Measurements from ENCODE around the gene ACAN. TPM values are rescaled to one million over a fixed set of nuclear protein-coding genes. Genes with fewer than 3 reads are reported as not detected.

ACAN gene
- total RNA-seq, 1 donor from 2014 or later, result 1.4 TPM

DNA sequence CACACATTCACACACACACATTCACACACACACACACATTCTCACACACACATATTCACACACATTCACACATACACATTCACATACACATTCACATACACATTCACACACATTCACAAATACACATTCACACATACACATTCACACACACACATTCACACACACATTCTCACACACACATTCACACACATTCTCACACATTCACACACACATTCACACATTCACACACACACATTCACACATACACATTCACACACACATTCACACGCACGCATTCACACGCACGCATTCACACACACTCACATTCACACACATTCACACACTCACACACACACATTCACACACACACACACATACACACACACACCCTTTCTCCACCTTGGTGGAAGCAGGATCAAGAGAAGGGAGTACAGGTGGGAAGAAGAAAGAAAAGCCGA lies 97.8 kb downstream of the ACAN start:
- no peak for DNase-seq (ENCODE audit: low spot score)

DNA sequence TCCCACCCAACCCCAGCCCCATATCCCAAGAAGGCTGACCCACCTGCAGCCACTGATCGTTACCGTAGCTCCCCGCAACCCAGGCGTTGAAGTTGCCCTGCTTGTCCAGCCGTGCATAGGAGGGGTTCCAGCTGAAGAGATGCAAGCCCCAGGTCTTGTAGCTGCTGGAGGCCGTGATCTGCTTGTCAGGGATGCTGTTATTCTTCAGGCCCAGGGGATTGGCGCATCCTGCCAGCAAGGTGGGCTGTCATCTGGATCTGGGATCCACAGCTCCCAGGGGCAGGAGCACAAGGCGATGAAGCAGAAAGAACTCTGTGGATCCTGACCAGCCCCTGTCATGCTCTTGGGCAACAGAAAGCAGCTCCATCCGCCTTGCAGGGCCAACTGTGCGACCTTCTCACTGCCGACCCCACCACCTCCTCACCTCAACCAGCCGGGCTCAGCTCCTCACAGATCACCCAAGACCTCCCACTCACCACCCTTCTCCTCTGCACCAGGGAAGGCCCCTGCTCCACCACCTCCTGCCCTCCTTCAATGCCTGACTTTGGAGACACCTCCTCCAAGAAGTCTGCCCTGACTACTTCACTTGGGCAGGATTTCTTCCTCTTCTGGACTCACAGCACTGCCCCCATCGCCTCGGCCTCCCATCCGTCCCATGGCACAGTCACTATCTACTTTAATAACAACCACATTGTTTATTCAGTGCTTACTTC lies 98.4 kb downstream of the ACAN start:
- DNase-seq (ENCODE audit: low spot score), result no peak

DNA sequence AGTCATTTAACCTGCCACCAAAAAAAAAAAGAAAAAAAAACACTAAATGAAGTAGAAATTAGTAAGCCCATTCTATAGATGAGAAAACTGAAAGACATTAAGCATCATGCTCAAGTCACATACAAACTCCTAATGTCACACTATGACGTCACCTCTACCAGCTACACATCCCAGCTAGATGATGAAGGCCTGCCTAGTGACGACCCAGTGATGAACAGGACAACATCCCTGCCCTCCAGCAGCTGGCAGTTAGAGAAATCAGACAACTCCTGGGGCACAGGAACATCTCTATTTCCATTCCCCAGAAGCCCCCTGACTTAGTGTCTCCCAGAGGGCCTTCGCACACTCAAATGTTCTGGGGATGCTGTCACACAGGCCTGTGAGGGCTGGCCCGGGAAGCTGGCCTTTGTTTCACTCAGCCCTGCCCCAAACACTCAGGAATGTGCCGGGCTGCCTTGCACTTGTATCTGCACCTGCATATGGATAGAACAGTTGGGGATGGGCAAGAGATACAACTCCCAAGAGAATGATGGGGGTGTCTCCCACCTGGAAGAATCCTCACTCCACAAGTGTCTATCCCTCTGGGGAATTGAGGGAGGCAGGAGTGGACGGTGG lies 99.1 kb downstream of the ACAN start:
- DNase-seq (ENCODE audit: low spot score), result no peak

DNA sequence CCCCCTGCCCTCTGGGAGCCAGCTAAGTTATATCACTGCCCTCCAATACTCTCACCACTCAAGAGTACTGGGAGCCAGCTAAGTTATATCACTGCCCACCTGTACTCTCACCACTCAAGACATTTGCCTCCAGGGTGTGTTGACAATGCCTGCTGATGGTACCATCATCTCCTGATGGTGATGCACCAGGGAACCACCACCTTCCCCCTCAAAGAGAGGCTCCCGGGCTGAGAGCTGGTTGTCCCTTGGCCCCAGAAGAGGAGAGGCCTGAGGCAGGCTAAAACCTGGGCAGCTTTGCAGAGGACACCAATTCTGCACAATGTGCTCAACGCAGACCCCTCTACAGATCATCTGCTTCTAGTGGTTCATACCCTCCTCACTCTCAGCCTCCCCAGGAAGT lies 99.6 kb downstream of the ACAN start:
- no peak for DNase-seq (ENCODE audit: low spot score)

DNA sequence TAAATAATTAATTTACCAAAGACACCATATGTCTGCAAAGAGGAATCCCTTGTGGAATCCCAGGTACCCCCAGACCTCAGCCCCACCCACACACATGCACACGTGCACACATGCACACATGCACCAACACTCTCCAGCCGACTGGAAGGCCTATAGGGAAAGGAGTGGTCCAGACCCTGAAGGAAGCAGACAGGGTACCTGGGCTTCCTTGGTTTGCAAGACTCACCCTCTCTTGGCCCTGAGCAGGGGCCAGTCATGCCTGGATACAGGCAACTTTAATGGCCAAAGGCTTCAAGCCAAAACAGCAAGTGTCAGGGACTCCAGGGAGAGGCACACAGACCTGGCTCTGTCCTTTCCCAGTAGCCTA lies 101.0 kb downstream of the ACAN start:
- DNase-seq (ENCODE audit: low spot score), result no peak

DNA sequence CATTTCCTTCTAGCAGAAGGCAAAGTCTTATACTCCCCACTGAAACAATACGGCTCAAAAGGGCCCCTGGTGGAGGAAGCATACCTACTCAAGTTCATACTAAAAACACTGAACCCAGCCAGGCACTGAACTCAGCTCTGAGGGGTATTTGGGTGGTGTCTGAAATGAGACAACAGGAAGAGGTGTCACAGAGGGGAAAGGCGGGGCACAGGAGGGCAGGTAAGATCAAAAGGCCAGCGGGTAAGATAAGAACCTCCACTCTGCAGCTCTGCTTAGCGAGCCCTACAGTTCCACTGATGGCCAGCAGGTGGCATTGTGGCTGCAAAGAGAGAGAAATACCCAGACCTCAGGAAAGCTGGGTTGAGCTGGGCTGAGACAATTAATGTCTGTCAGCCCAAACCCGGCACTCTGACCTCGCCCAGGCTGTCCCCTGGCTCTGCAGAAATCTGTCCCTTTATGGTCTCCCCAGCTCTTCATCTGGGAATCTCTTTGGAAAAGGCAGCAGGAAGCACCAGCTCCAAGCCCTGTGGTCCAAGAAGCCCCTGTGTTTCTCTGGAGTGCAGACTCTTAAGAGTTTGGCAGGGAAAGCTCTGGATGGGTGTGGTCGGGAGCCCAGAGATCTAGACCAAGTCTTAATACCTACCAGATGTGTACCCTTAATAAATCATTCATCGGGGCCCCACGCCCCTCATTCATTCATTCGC lies 101.5 kb downstream of the ACAN start:
- no peak for DNase-seq (ENCODE audit: low spot score)

DNA sequence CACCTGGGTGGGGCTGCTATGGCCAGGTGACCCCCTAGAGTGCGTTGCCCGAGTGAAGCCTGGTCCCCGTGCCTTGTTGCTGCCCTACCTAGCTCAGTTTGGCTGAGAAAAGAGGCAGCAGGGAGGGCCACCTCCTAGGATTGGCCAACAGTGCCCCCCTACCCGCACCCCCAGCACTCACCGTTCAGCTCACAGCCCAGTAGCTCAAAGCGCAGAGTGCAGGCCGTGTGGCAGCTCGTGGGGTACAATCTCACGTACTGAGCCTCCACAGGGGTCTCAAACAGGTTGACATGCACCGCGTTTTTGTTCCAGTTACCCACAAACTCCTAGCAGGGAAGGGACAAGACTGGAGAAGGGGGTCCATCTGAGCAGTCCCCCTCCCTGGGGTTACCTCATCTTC lies 102.3 kb downstream of the ACAN start:
- DNase-seq (ENCODE audit: low spot score), result no peak

DNA sequence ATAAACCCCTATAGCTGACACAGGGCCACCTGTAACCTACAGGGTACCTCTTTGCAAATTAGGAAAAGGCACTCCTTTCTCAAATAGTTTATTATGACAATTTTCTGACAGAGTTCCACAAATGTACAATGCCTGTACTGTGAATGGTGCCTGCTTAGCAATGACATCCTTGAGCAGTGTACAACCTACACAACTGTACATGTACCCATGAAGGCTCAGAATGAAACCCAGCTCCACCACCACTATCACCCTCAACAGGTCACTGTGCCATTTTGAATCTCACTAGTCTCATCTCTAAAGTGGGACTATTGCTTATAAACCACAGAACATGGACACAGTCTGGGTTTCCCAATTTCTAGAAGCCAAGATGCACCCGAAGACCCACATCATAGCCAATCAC lies 102.9 kb downstream of the ACAN start:
- no peak for DNase-seq (ENCODE audit: low spot score)

DNA sequence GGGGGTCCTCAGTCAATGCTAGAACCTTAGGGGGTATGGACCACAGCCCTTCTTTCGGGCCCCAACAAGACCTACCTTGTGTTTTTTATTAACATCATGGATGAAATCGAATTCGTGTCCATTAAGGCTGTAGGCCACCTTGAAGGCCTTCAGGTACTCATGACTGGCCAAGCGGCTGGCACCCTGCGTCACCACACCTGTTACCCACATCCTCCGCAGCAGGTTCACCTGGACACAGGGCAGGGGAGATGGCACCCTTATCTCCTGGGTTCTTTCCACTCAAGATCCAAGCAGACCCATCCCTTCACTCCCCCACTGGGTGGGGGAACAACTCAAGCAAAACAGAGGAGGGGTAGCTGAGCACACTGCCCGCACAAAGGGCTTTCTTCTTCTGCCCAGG lies 103.3 kb downstream of the ACAN start:
- no peak for DNase-seq (ENCODE audit: low spot score)

DNA sequence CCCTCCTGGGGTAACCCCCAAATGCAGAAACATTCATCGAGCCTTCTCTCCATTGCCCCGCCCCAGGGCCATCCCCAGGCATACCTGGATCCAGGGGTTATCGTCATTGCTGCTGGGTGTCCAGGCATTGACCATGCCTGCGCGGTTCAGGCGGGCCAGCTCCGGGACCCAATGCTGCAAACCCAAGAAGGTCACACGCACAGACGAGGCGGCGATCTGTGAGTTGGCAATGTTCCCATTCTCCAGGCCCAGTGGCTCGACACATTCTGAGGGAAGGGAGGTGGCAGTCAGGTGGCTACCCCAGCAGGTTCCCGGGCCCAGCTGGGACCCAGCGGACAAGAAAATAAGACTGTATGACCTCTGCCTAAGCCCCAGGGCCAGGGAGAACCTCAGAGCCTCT lies 103.9 kb downstream of the ACAN start:
- DNase-seq (ENCODE audit: low spot score), result no peak

DNA sequence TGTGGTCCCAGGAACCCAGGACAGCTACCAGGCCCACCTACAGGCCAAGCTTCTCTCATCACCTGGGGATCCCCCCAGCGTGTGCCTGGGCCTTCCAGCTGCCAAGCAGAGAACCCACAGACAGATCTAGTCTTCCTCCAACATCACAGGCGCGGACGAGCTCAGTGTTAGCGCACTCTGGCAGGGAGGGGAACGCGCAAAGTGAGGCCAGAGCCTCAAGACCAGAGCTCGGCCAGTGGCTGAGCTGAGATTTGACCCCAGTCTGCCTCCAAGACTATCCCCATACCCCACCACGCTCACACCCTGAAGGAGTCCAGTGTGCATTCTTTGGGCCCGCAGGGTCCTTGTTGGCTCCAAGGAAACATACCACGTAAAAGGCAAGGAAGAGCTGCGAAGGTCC lies 104.9 kb downstream of the ACAN start:
- DNase-seq (ENCODE audit: low spot score), result no peak

DNA sequence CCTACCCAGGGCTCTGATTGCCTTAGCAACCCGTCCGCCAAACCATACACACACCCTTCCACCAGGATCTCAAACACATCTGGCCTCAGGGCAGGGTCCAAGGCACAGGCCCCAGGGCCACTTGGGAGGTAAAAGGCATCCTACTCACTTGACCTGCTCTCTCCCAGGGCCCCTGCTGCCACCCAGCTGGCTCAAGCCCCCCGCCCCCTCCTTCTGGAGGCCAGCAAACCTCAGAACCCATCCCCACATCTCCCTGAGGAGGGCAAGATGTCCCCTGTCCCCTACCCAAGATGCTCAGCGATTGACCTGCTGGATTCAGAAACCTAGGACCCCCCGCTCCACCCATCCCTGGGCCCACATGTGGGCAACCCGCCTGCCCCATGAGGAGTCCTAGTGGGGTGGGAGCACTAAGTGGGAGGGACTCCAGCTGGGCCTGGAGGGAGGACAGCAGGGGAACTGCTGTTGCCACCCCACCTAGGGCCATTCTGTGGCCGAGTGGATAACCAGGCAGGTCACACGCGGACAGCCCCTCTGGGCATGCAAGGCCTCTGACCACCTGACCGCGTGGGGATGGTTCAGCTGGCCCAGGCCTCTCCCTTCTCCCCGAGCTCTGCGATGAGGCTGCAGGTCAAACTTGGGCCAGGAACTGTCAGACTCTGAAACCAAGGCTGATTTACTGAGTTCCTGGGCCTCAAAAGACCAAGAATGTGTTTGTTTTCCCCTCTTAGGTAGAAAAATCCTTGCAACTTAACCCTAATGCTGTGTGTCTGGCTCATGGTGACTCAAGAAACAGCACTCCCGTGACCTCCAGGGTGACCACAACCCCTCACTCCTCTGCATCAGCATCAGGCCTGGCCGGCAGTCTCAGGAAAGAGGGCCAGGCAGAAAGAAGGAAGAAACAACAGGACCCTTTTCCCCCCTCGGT lies 105.7 kb downstream of the ACAN start:
- no peak for DNase-seq (ENCODE audit: low spot score)

DNA sequence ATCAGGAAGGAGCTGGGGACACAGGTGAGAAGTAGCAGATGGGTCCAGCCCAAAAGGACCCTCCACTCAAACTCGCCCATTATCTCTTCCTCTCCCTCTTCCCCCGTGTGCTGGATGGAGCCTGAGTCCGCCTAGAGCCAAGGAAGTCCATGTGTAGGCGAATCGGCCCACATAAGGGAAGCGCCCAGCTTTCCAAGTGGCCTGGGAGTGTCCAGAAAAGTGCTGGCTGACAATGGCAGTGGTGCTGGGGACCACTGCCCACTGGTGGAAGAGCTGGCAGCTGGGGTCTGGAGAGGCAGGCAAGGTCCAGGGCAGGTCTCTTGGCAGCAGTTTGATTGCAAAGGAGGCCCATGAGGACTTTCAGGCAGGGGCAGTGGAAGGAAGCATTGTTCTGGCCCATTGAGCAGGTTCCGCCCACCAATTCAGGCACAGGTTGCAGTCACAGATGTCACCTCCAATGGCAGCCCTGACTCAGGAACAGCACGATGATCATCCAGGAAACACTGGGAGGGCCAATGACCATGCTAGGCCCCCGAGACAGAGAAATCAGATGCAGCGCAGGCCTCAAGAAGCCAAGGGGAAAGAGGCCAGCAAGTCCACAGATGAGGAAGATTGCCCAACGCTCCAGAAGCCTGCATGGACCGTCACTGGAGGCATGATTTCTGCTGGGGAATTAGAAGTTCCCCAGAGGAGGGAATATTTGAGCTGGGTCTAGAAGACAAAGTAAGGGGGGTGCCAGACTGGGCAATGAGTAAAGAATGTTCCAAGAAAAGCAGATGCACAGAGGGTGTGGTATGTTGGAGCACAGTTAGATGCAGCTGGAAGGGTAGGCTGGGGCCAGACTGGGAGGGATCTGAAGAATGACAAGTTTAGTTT lies 107.0 kb downstream of the ACAN start:
- DNase-seq (ENCODE audit: low spot score), result no peak

DNA sequence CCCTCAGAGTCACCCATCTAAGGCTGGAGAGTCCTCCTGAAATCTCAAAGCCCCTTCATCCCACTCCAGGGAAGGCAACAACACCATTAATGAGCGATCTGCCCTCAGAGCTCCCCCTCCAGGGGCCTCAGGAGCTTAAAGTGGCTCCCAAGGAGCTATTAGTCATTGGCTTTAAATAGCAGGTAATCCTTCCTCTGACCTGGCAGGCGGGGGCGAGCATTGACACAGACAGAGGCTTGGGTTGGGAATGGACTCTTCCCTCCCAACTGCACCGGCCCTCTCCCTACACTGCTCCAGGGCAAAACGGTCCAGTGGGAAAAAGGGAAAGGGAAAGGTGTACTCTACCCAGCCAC lies 108.5 kb downstream of the ACAN start:
- DNase-seq (ENCODE audit: low spot score), result no peak

DNA sequence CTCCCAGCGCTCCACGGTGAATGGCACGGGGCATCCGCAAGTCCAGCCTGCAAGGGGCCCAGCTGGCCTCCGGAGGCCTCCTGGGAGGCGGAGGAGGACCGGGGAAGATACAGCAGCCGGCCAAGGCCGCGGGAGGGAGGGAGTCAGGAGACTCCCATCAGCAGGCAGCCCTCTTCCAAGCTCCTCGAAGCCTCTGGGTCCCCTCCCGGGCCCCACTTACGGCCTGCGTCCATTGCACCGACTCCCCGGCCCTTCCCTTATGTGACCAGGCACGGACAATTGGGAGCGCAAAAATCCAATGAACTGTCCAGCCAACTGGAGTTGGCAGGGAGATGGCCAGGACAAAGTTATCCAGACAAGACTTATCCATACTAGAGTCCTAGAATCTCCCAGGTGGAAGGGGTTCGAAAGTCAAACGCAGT lies 109.3 kb downstream of the ACAN start:
- no peak for DNase-seq (ENCODE audit: low spot score)

DNA sequence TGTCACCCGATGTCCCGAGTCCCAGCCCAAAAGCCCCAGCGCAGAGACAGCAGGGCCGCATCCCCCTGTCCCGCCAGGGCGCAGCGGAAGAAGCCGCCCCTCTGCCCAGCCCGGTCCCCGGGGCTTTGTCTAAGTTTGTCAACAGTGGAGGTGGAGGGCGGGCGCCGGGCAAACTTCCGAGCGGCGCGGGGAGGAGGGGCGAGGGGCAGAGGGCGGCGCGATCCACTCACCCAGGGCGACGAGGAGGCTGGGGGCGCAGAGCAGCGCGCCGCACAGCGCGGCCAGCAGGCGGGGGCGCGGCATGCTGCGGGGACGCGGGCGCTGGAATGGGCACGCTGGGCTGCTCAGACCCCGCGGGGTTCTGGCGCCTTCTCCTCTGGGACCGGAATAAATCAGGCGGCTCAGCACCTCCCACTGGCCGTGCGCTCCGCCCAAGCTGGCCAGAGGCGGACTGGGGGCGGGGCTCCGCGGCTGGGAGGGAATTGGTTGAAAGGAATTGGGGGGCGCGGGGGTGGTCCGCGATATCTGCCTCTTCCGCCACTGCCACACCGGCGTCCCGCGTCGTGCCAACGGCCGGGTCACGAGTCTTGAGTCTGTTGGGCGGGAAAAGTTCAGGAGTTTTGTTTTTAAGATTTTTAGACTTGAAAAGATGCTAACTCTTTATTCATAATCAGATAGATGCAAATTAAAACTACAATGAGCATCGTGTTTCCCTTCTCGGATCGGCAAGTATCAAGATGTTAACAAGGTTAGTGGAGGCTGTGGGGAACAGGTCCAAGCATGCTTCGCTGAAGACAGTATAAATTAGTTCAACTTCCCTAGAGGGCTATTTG lies 110.0 kb downstream of the ACAN start, which contains the start of gene MFGE8:
Gene MFGE8 (minus strand): TSS at position 363 of the 833 bp plus-strand sequence. CDS start 60 bp downstream, at position 303.
- DNase-seq (ENCODE audit: low spot score), result no peak

DNA sequence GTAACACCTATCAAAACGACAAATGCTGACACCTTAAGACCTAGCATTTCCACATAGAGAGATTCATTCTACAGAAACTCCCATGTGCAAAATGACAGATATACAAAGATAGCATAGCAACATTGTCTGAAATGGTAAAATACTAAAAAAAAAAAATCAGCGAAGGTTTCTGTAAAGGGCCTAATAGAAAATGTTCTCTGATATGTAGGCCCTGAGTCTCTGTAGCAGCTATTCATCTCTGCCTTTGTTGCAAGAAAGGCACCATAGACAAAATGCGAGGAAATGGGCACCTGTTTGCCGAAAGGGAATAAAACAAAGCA lies 110.6 kb downstream of the ACAN start:
- DNase-seq (ENCODE audit: low spot score), result no peak

DNA sequence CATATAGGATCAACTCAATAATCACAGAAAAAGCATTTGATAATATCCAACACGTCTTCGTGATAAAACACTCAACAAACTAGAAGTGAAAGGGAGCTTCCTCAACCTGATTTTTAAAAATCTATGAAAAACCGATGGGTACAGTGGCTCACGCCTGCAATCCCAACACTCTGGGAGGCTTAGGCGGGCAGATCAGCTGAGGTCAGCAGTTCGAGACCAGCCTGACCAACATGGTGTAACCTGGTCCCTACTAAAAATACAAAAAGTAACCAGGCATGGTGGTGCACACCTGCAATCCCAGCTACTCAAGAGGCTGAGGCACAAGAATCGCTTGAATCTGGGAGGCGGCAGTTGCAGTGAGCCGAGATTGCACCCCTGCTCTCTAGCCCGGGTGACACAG lies 112.1 kb downstream of the ACAN start:
- no peak for DNase-seq (ENCODE audit: low spot score)

DNA sequence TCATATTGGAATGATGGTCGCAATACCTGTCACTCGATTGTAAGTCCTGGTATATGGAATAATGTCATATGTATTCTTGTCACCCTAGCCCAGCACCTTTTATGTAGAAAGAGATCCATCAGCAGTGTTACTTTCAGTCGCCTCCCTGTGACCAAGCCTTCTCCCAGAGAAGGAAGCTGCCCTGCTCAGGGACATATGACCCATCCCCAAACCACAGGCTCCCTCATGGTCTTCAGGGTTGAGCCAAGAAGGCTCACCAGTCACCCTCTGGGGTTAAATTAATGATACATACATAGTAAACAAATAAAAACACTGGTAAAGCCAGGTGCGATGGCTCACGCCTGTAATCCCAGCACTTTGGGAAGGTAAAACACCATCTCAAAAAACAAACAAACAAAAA lies 114.5 kb downstream of the ACAN start:
- DNase-seq (ENCODE audit: low spot score), result no peak

DNA sequence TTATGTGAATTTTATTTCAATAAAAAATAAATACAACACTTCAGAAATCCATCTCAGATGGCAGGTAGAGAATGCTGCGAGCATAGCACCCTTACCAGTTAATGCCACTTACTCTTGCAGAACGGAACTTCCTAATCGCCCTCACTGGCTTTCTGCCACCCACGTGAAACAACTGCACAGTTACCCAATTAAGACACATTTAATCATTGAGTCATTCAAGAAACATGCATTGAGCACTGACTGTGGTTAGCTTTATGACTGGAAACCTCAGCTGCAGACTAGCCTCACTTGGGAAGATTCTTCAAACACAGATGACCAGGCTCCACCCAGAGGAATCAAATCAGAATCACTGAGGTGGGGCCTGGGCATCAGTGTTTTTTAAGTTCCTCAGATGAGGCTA lies 115.5 kb downstream of the ACAN start:
- DNase-seq (ENCODE audit: low spot score), result no peak

Measured in mesenteric fat pad (tissue), 1 donor.